ENCODE data around the gene FHL3. TPM values are rescaled to one million over a fixed set of nuclear protein-coding genes. Genes with fewer than 3 reads are reported as not detected.
A peak's percentile ranks its signal among the peaks of the same experiment; 100 is the strongest.

FHL3 gene
- total and polyA plus RNA-seq, 9 of the 15 experiments (the other 6 are each of a cell fraction or from before 2014, with no cell fraction given) = 6.1 to 144 (median 34.1) TPM

GRCh38 chr1:38029685-38030511, 24.6 kb upstream of the FHL3 start:
- FAIRE-seq (peak; percentile 70), ATAC-seq (no peak), DNase-seq (ENCODE audit: extremely low read depth in 1 of 4, low spot score in 3 of 4) (peak in 2 of 4 experiments; percentile 39 to 44)
- Histone ChIP-seq H3K36me3 (ENCODE audit: control insufficient read depth, insufficient read depth, low read length) (peaks cover 28% of the 10 kb centered on the region), H3K9me1 (ENCODE audit: control insufficient read depth, insufficient read depth, low read length) (no peaks in the 10 kb centered on the region), H3K4me1 (replicated peaks in 1 of 2; ENCODE audit: control insufficient read depth in 2 of 2, insufficient read depth in 2 of 2, low read length in 2 of 2) (peaks cover 10 to 37% of the 10 kb centered on the region in 2 experiments; a peak in 4 of 5 replicates), H3K27me3 (ENCODE audit: control insufficient read depth in 2 of 2, insufficient read depth in 2 of 2, low read length in 2 of 2) (no peaks in the 10 kb centered on the region), H3K9ac (ENCODE audit: insufficient read depth in 1 of 2, low read depth in 2 of 2, low read length in 2 of 2) (peak overlapping the region in 1 of 2 experiments; percentile 0; a peak in 2 of 4 replicates), H3K9me3 (replicated peaks; ENCODE audit: control insufficient read depth, insufficient read depth, low read depth, low read length) (no peaks in the 10 kb centered on the region), H3K4me2 (ENCODE audit: insufficient read depth, low read length) (no peak overlapping the region), H4K20me1 (replicated peaks; ENCODE audit: control insufficient read depth, insufficient read depth, low read length) (peaks cover 21% of the 10 kb centered on the region), H3K27ac (ENCODE audit: extremely low read depth, low read depth, low read length) (no peak overlapping the region), H3K4me3 (no peak overlapping the region), H3K79me2 (ENCODE audit: control insufficient read depth, insufficient read depth, low read length) (no peaks in the 10 kb centered on the region), H2AFZ (ENCODE audit: low read depth, low read length) (no peak overlapping the region)
- in situ Hi-C loops (cut with MboI) (loop anchor here (25.0 kb wide), 1 partner anchor 557 kb away; no protein-coding TSS in a partner anchor), intact Hi-C loops (cut with micrococcal nuclease) (loop anchor here (10.0 kb wide), 1 partner anchor 475 kb away; no protein-coding TSS in a partner anchor)
- ChIA-PET CTCF (ENCODE audit: low intra/inter-chr PET ratio) (no interaction called here), POLR2A (interaction anchor here (0.6 to 4.0 kb wide), 17 partner anchors 7 to 1087 kb away, joined by 3 to 43 read pairs (median 4); partner anchors contain the start of gene UTP11)
- BruUV-seq (replicated peaks) = no TSS peak
- 20% methylated on average over 9 of the region's 12 CpGs for WGBS (ENCODE audit: insufficient coverage, low coverage, missing lambda C conversion rate)
- peak; percentile 95 for TF ChIP-seq C11orf30 (IDR thresholded peaks at IDR 0.05; ENCODE audit: low read depth)
- no peak for TF ChIP-seq MLX (CRISPR knock-in tag; conservative IDR thresholded peaks at IDR 0.05)
- TF ChIP-seq CBFA2T2 (conservative IDR thresholded peaks at IDR 0.05) = 0 out of 2 replicates have a peak, but pooled peaks have one; percentile 15
- peak; percentile 30; the same call in 1 of the 2 replicates for TF ChIP-seq MYNN (IDR thresholded peaks at IDR 0.05)
- no peak for TF ChIP-seq MYNN (CRISPR knock-in tag; IDR thresholded peaks at IDR 0.05)
- no peak for TF ChIP-seq ZNF277 (CRISPR knock-in tag; IDR thresholded peaks at IDR 0.05; ENCODE audit: borderline replicate concordance)
- TF ChIP-seq TAF15 (IDR thresholded peaks at IDR 0.05; ENCODE audit: low read depth, low read length) = no peak
- TF ChIP-seq NR2C1 (IDR thresholded peaks at IDR 0.05) = no peak
- TF ChIP-seq NR2C1 (tag; IDR thresholded peaks at IDR 0.05) = no peak
- TF ChIP-seq CBX5 (IDR thresholded peaks at IDR 0.05; ENCODE audit: borderline replicate concordance, low read depth) = no peak
- TF ChIP-seq VEZF1 (CRISPR knock-in tag; IDR thresholded peaks at IDR 0.05) = no peak
- TF ChIP-seq ZBTB1 (CRISPR knock-in tag; IDR thresholded peaks at IDR 0.05; ENCODE audit: borderline replicate concordance, low read depth) = no peak
- TF ChIP-seq CREB3 (tag; conservative IDR thresholded peaks at IDR 0.05; ENCODE audit: low read depth) = no peak
- no peak for TF ChIP-seq YY1 (IDR thresholded peaks at IDR 0.05; ENCODE audit: borderline replicate concordance in 1 of 3, control insufficient read depth in 1 of 3, extremely low read depth in 1 of 3, insufficient read depth in 3 of 3, insufficient read length in 1 of 3, insufficient replicate concordance in 2 of 3, low read depth in 1 of 3, low read length in 2 of 3)
- peak; percentile 24 for TF ChIP-seq MEIS2 (IDR thresholded peaks at IDR 0.05; ENCODE audit: partially characterized antibody)
- no peak for TF ChIP-seq ZZZ3 (IDR thresholded peaks at IDR 0.05)
- TF ChIP-seq ZNF780A (CRISPR knock-in tag; IDR thresholded peaks at IDR 0.05) = no peak
